GM19035 (cell line): ENCODE results near the gene PTPA.
A peak's percentile ranks its signal among the peaks of the same experiment; 100 is the strongest.
"Not testable (repeated sequence)": the region's sequence is repeated elsewhere in the genome, so short reads cannot be mapped to it uniquely, and the experiment has no call there.

Experiments
- ATAC-seq: cut with Tn5 transposase; IDR thresholded peaks from one replicate; pipeline ENCODE4 v1.9.1; 2021; ENCODE audit not compliant: unreplicated experiment

The PTPA gene

GRCh38 chr9:129108805-129109536 is 2.2 kb upstream of the PTPA start:
- ATAC-seq, result no peak

- no peak for ATAC-seq
Measured at GRCh38 chr9:129109537-129109903, 1.7 kb upstream of the PTPA start.

GRCh38 chr9:129109952-129110739 is 1.1 kb upstream of the PTPA start:
- ATAC-seq, result peak; percentile 12

- peak; percentile 38 for ATAC-seq
Measured at GRCh38 chr9:129111528-129112151, 425 bp downstream of the PTPA start.

- not testable (repeated sequence) for ATAC-seq
Measured at GRCh38 chr9:129112526-129112925, 1.3 kb downstream of the PTPA start.

GRCh38 chr9:129113645-129114304 is 2.6 kb downstream of the PTPA start:
- no peak for ATAC-seq

GRCh38 chr9:129118799-129119198 is 7.6 kb downstream of the PTPA start:
- ATAC-seq, result no peak

- ATAC-seq, result no peak
Measured at GRCh38 chr9:129121483-129121882, 10.3 kb downstream of the PTPA start.

- no peak for ATAC-seq
Measured at GRCh38 chr9:129122133-129122532, 10.9 kb downstream of the PTPA start.

- not testable (repeated sequence) for ATAC-seq
Measured at GRCh38 chr9:129122976-129123375, 11.8 kb downstream of the PTPA start.

- ATAC-seq, result no peak
Measured at GRCh38 chr9:129124506-129125069, 13.4 kb downstream of the PTPA start.

- ATAC-seq, result no peak
Measured at GRCh38 chr9:129125478-129125877, 14.3 kb downstream of the PTPA start.

GRCh38 chr9:129126749-129127618 is 15.8 kb downstream of the PTPA start:
- no peak for ATAC-seq

- no peak for ATAC-seq
Measured at GRCh38 chr9:129128689-129129088, 17.5 kb downstream of the PTPA start.

- ATAC-seq, result not testable (repeated sequence)
Measured at GRCh38 chr9:129130271-129130670, 19.1 kb downstream of the PTPA start.

- ATAC-seq, result no peak
Measured at GRCh38 chr9:129130791-129131190, 19.6 kb downstream of the PTPA start.

GRCh38 chr9:129131300-129132145 is 20.3 kb downstream of the PTPA start:
- no peak for ATAC-seq

GRCh38 chr9:129133082-129133481 is 21.9 kb downstream of the PTPA start:
- no peak for ATAC-seq

GRCh38 chr9:129135476-129135875 is 24.3 kb downstream of the PTPA start:
- ATAC-seq, result no peak
